Activated T-helper 17 cell treated with anti-CD3 and anti-CD28 coated beads, Interleukin-2, amount 50 U/mL, for 72 hours (primary cell): ENCODE data around the gene SNAP47. TPM values are rescaled to one million over a fixed set of nuclear protein-coding genes. Genes with fewer than 3 reads are reported as not detected.
A peak's percentile ranks its signal among the peaks of the same experiment; 100 is the strongest.

Experiments used
- ATAC-seq: fragments of 150-1000 bp; cut with Tn5 transposase; replicated peaks from 2 replicates; pipeline ENCODE4 v1.10.0; 2021; ENCODE audit warnings: mild to moderate bottlenecking, moderate library complexity
- H3K27ac Mint-ChIP-seq: one replicate; pipeline ENCODE4 v1.8.0; 2022; ENCODE audit warnings: mixed read lengths
- H3K27me3 Mint-ChIP-seq: one replicate; pipeline ENCODE4 v1.8.0; 2022; ENCODE audit warnings: mixed read lengths
- H3K36me3 Mint-ChIP-seq: one replicate; pipeline ENCODE4 v1.8.0; 2022; ENCODE audit warnings: low read depth, mild to moderate bottlenecking, mixed read lengths
- H3K4me1 Mint-ChIP-seq: one replicate; pipeline ENCODE4 v1.8.0; 2022; ENCODE audit warnings: mixed read lengths
- H3K4me3 Mint-ChIP-seq: one replicate; pipeline ENCODE4 v1.8.0; 2022; ENCODE audit warnings: mild to moderate bottlenecking, mixed read lengths
- H3K9me3 Mint-ChIP-seq: one replicate; pipeline ENCODE4 v1.8.0; 2022; ENCODE audit warnings: mixed read lengths
- total RNA-seq, 2 donors: library from RNA; stranded (reverse); gene quantifications; one replicate each; pipeline ENCODE4 v1.2.3, GENCODE V29; 2022

The SNAP47 gene
- total RNA-seq, 2 donors from 2014 or later, result 42.9 to 53.6 TPM

DNA sequence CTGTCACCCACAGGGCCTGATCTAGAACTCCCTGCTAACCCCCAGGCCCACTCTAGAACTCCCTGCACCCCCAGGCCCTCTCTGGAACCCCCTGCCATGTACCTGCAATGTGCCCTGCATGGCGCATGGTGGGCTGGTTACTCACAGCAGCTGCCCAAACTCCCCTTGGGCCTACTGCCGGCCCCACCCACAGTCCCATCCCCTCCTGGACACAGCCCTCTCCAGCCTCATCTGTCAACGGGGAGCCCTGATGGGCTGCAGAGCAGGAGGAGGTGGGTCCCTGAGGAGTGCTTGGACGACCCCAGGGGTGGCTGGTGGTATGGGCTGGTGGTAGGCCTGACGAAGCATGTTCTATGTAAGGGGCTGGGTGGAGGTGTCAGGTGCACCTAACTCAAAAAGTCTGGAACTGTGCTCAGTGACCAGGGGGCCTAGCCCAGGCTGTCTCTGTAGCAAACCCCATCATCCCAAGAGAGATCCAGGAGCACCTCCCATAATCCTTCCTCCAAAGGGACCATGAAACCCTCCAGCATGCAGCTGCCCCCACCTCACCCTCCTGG lies 61.2 kb downstream of the SNAP47 start:
- Mint-ChIP-seq H3K27ac (no peak overlapping the region), H3K4me3 (no peak overlapping the region), H3K9me3 (no peaks in the 10 kb centered on the region), H3K36me3 (no peaks in the 10 kb centered on the region), H3K27me3 (no peaks in the 10 kb centered on the region), H3K4me1 (no peaks in the 10 kb centered on the region)
- no peak for ATAC-seq

DNA sequence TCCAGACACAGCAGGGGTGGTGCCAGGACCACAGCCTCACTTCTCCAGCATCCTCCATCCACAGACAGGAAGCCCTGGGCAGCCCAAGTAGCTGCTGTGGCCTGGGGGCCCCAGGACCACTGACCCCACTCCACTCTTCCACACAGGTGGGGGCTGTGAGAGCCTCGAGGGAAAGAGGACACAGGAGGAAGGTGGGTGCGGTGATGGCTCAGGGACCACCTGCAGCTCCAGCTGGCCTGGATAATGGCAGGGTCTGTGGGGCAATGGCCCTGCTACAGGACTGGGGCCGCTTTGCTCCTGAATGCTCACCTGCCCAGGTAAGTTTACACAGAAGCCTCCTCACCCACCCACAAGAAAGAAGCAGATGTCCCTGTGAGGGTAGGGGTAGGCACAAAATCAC lies 61.9 kb downstream of the SNAP47 start:
- Mint-ChIP-seq H3K27ac (no peak overlapping the region), H3K27me3 (no peaks in the 10 kb centered on the region), H3K4me1 (no peaks in the 10 kb centered on the region), H3K4me3 (no peak overlapping the region), H3K36me3 (no peaks in the 10 kb centered on the region), H3K9me3 (no peaks in the 10 kb centered on the region)
- no peak for ATAC-seq

- no peak for ATAC-seq
- H3K27ac Mint-ChIP-seq, result no peak overlapping the region
- no peaks in the 10 kb centered on the region for H3K36me3 Mint-ChIP-seq
- H3K4me1 Mint-ChIP-seq, result no peaks in the 10 kb centered on the region
- H3K9me3 Mint-ChIP-seq, result no peaks in the 10 kb centered on the region
- H3K27me3 Mint-ChIP-seq, result no peaks in the 10 kb centered on the region
- H3K4me3 Mint-ChIP-seq, result no peak overlapping the region
Observed at GRCh38 chr1:227797625-227798024, 62.4 kb downstream of the SNAP47 start.

DNA sequence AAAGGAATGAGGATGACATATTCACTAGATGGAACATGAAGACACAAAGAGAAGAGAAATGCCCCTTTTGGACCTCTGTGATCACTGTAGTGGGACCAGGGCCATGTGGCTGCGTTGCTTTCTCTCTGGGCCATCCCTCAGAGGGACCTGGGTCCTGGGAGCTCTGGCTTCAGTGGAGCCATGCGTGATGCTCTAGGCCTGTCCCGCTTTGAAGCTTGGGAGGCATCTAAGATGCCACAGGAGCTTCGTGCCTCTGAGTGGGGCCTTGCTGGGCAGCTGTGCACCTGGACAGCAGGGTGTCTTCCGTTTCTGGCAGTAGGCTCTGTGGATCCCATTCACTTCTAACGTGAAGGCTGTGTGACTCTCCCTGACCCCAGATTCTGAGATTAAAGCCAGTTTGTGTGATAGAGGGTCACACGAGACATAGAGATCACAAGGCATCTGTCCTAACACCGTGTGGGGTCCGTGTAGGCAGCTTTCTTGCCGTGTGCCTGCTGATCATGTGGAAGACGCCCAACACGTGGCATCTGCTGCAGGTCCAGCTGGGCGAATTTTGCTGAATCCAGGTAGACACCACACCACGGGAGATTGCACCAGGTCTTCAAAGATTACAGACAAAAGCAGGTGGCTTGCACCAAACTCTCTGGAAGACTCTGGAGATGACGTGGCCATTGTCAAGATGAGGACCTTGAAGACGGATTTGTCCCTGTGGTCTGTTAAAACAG lies 63.0 kb downstream of the SNAP47 start:
- Mint-ChIP-seq H3K27me3 (no peaks in the 10 kb centered on the region), H3K4me3 (no peak overlapping the region), H3K4me1 (no peaks in the 10 kb centered on the region), H3K36me3 (no peaks in the 10 kb centered on the region), H3K9me3 (no peaks in the 10 kb centered on the region), H3K27ac (no peak overlapping the region)
- no peak for ATAC-seq

DNA sequence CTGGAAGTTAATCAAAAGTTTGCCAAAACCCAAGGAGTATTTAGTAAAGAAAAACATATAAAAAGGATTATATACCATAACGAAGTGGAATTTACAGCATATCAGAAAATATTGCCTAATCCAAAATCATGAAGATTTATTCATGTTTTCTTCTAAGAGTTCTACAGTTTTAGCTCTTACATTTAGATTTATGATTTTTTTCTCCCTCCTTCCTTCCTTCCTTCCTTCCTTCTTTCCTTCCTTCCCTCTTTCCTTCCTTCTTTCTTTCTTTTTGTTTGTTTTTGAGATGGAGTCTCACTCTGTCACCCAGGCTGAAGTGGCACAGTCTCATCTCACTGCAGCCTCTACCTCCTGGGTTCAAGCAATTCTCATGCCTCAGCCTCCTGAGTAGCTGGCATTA lies 64.5 kb downstream of the SNAP47 start:
- no peak overlapping the region for H3K4me3 Mint-ChIP-seq
- no peaks in the 10 kb centered on the region for H3K36me3 Mint-ChIP-seq
- no peaks in the 10 kb centered on the region for H3K9me3 Mint-ChIP-seq
- peaks cover 7% of the 10 kb centered on the region for H3K27me3 Mint-ChIP-seq
- H3K27ac Mint-ChIP-seq, result no peak overlapping the region
- H3K4me1 Mint-ChIP-seq, result no peaks in the 10 kb centered on the region
- ATAC-seq, result no peak

DNA sequence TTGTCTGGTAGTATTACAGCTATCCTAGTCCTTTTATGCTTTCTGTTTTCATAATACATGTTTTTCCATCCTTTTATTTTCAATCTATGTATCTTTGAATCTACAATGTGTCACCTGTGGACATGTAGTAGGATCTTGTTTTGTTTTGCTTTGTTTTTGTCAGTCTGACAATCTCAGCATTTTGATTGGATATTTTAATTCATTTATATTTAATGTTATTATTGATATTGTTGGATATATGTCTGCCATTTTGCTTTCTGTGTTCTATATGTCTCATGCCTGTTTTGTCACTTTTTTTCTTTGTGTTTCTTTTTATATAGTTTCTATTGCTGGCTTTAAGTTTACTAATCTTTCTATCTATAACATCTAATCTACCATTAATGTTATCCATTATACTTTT lies 68.7 kb downstream of the SNAP47 start:
- no peak for ATAC-seq
- Mint-ChIP-seq H3K36me3 (no peaks in the 10 kb centered on the region), H3K27me3 (peaks cover 8% of the 10 kb centered on the region), H3K9me3 (peaks cover 4% of the 10 kb centered on the region), H3K27ac (no peak overlapping the region), H3K4me3 (no peak overlapping the region), H3K4me1 (no peaks in the 10 kb centered on the region)

- Mint-ChIP-seq H3K27me3 (peaks cover 8% of the 10 kb centered on the region), H3K4me3 (no peak overlapping the region), H3K36me3 (no peaks in the 10 kb centered on the region), H3K4me1 (no peaks in the 10 kb centered on the region), H3K27ac (no peak overlapping the region), H3K9me3 (peaks cover 4% of the 10 kb centered on the region)
- peak; percentile 43 for ATAC-seq
Observed at GRCh38 chr1:227805606-227806197, 70.5 kb downstream of the SNAP47 start.

- H3K27me3 Mint-ChIP-seq, result peaks cover 8% of the 10 kb centered on the region
- no peak overlapping the region for H3K4me3 Mint-ChIP-seq
- H3K36me3 Mint-ChIP-seq, result no peaks in the 10 kb centered on the region
- no peaks in the 10 kb centered on the region for H3K4me1 Mint-ChIP-seq
- peaks cover 4% of the 10 kb centered on the region for H3K9me3 Mint-ChIP-seq
- no peak overlapping the region for H3K27ac Mint-ChIP-seq
- ATAC-seq, result no peak
Observed at GRCh38 chr1:227808566-227808965, 73.3 kb downstream of the SNAP47 start.

- Mint-ChIP-seq H3K27me3 (peaks cover 8% of the 10 kb centered on the region), H3K27ac (no peak overlapping the region), H3K4me3 (no peak overlapping the region), H3K9me3 (peaks cover 4% of the 10 kb centered on the region), H3K36me3 (no peaks in the 10 kb centered on the region), H3K4me1 (no peaks in the 10 kb centered on the region)
- ATAC-seq, result no peak
Observed at GRCh38 chr1:227809026-227809425, 73.8 kb downstream of the SNAP47 start.

DNA sequence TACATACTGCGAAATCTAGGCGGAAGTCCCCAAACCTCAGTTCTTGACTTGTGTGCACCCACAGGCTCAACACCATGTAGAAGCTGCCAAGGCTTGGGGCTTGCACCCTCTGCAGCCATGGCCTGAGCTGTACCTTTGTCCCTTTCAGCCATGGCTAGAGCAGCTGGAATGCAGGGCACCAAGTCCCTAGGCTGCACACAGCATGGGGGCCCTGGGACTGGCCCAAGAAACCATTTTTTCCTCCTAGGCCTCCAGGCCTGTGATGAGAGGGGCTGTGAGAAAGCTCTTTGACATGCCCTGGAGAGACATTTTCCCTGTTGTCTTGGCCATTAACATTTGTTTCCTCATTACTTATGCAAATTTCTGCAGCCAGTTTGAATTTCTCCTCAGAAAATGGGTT lies 78.7 kb downstream of the SNAP47 start:
- Mint-ChIP-seq H3K27me3 (no peaks in the 10 kb centered on the region), H3K9me3 (peaks cover 5% of the 10 kb centered on the region), H3K36me3 (no peaks in the 10 kb centered on the region), H3K4me1 (no peaks in the 10 kb centered on the region), H3K4me3 (no peak overlapping the region), H3K27ac (no peak overlapping the region)
- ATAC-seq, result no peak

DNA sequence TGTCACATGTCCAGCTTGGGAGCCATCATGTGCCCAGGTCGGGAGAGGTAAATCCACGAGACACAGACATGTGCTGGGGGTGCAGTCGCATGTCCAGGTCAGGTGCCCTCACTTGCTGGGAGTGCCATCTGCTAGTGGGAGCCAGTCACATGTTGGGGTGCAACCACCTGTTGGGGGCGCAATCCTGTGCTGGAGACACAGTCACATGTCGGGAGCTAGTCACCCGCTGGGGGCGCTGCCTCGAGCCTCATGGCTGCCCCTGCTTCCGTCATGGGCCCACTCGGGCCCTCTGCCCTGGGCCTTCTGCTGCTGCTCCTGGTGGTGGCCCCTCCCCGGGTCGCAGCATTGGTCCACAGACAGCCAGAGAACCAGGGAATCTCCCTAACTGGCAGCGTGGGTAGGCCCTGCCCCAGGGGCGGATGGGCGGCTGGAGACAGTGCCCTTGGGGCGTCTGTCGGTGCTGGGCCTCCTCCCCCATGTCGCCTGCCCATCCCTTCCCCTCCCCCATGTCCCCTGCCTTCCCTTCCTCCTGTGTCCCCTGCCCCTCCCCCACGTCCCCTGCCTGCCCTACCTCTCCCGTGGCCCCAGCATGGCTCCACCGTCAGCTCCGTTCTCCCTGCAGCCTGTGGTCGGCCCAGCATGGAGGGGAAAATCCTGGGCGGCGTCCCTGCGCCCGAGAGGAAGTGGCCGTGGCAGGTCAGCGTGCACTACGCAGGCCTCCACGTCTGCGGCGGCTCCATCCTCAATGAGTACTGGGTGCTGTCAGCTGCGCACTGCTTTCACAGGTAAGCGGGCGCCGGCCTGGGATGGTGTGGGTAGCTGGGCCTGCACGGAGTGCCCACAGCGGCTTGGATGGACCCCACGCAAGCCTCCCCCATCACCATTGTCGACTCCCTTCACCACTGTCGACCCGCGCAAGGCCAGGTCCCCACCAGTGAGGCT lies 80.5 kb downstream of the SNAP47 start, which contains the start of gene PRSS38:
TSS of gene PRSS38 (plus strand) at position 208 of the 942 bp plus-strand sequence. CDS start at position 250, 42 bp downstream.
- H3K36me3 Mint-ChIP-seq, result no peaks in the 10 kb centered on the region
- H3K27me3 Mint-ChIP-seq, result no peaks in the 10 kb centered on the region
- H3K4me3 Mint-ChIP-seq, result no peak within 1 kb of the TSS
- no peaks in the 10 kb centered on the region for H3K4me1 Mint-ChIP-seq
- no peak within 1 kb of the TSS for H3K27ac Mint-ChIP-seq
- no peak for ATAC-seq
- peaks cover 5% of the 10 kb centered on the region for H3K9me3 Mint-ChIP-seq

GRCh38 chr1:227816750-227817446 lies 81.7 kb downstream of the SNAP47 start:
- no peak for ATAC-seq
- H3K9me3 Mint-ChIP-seq, result peaks cover 11% of the 10 kb centered on the region
- H3K36me3 Mint-ChIP-seq, result no peaks in the 10 kb centered on the region
- no peak overlapping the region for H3K4me3 Mint-ChIP-seq
- H3K27me3 Mint-ChIP-seq, result no peaks in the 10 kb centered on the region
- H3K4me1 Mint-ChIP-seq, result no peaks in the 10 kb centered on the region
- no peak overlapping the region for H3K27ac Mint-ChIP-seq

- H3K27me3 Mint-ChIP-seq, result peaks cover 4% of the 10 kb centered on the region
- ATAC-seq, result no peak
- no peak overlapping the region for H3K4me3 Mint-ChIP-seq
- no peaks in the 10 kb centered on the region for H3K4me1 Mint-ChIP-seq
- H3K27ac Mint-ChIP-seq, result no peak overlapping the region
- no peaks in the 10 kb centered on the region for H3K36me3 Mint-ChIP-seq
- H3K9me3 Mint-ChIP-seq, result peaks cover 9% of the 10 kb centered on the region
Observed at GRCh38 chr1:227823537-227823936, 88.3 kb downstream of the SNAP47 start.

- peaks cover 4% of the 10 kb centered on the region for H3K27me3 Mint-ChIP-seq
- no peaks in the 10 kb centered on the region for H3K36me3 Mint-ChIP-seq
- ATAC-seq, result no peak
- H3K27ac Mint-ChIP-seq, result no peak overlapping the region
- peaks cover 9% of the 10 kb centered on the region for H3K9me3 Mint-ChIP-seq
- H3K4me1 Mint-ChIP-seq, result no peaks in the 10 kb centered on the region
- no peak overlapping the region for H3K4me3 Mint-ChIP-seq
Observed at GRCh38 chr1:227824204-227824603, 89.0 kb downstream of the SNAP47 start.
